Ascending aorta (tissue), 2 donors: ENCODE measurements around the gene SIGLECL1. TPM values are rescaled to one million over a fixed set of nuclear protein-coding genes. Genes with fewer than 3 reads are reported as not detected.

Experiments used
- DNase-seq, 2 donors: peaks; one replicate each; pipeline ENCODE4 v3.0.0-alpha.2; 2019; ENCODE audit warnings: low spot score in 2 of 2
- H3K27ac ChIP-seq, 2 donors: fragments of 200-600 bp; sonication (generic); one replicate each; pipeline ENCODE4 v1.5.1; 2016 to 2017; ENCODE audit warnings: mild to moderate bottlenecking in 1 of 2
- H3K27me3 ChIP-seq: fragments of 200-600 bp; sonication (generic); one replicate; pipeline ENCODE4 v1.5.1; 2017
- H3K36me3 ChIP-seq, 2 donors: fragments of 200-600 bp; sonication (generic); one replicate each; pipeline ENCODE4 v1.5.1; 2016
- H3K4me1 ChIP-seq, 2 donors: fragments of 200-600 bp; sonication (generic); one replicate each; pipeline ENCODE4 v1.5.1; 2016 to 2017; ENCODE audit warnings: mild to moderate bottlenecking in 1 of 2
- H3K4me3 ChIP-seq, 2 donors: fragments of 200-600 bp; sonication (generic); one replicate each; pipeline ENCODE4 v1.5.1; 2016 to 2017; ENCODE audit warnings: mild to moderate bottlenecking in 1 of 2
- H3K9me3 ChIP-seq, 2 donors: fragments of 200-600 bp; sonication (generic); one replicate each; pipeline ENCODE4 v1.5.1; 2016
- CTCF ChIP-seq, 3 experiments: fragments of 200-600 bp in 2 of 3; fragments of 450-650 bp in 1 of 3; sonication (generic) in 2 of 3; IDR thresholded peaks; one replicate each; pipeline ENCODE4 v1.5.1; 2016 to 2019; ENCODE audit warnings: antibody characterized with exemption in 3 of 3, mild to moderate bottlenecking in 1 of 3, moderate library complexity in 1 of 3
- intact Hi-C: fragments of 100-400 bp; cut with DNase I; formaldehyde crosslinking; loops from one replicate; pipeline ENCODE4 v1.15.1; 2023
- total RNA-seq: library from RNA; depleted of rRNA; stranded (reverse); fragments of >200 nt; gene quantifications from one replicate; pipeline ENCODE4 v1.1.0, GENCODE V29; 2016

Gene SIGLECL1
- total RNA-seq, 1 donor from 2014 or later, result not detected

DNA sequence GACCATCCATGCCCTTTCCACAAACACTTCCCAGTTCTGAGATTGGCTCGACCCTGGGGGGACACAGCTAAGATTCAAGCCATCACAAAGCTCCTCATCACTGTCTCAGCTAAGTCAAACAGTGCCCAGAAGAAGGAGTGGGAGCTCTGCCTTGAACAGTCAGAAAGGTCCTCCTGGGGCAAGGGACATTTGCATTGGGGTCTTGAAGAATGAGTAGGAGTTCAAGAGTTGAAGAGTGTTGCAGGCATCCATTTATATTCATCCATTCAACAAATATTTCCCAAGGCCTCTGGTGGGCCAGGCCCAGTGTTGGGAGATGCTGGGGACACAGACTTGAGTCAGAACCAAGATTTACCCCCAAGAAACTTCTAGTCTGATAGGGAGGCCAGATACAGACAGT lies 67.1 kb downstream of the SIGLECL1 start:
- Histone ChIP-seq H3K4me3 (no peak overlapping the region), H3K27me3 (no peaks in the 10 kb centered on the region), H3K27ac (no peak overlapping the region), H3K36me3 (no peaks in the 10 kb centered on the region), H3K9me3 (no peaks in the 10 kb centered on the region), H3K4me1 (no peaks in the 10 kb centered on the region)
- TF ChIP-seq CTCF (IDR thresholded peaks at IDR 0.05), result no peak
- no peak for DNase-seq
- intact Hi-C loops, result no loop called here

Other genes with a start within 250 kb of the SIGLECL1 start
- not detected for gene KLK8, start 249.5 kb upstream of the SIGLECL1 start, total RNA-seq
- gene KLK10, start 231.4 kb upstream of the SIGLECL1 start, total RNA-seq, result 1.6 TPM
- not detected for gene KLK11, start 224.5 kb upstream of the SIGLECL1 start, total RNA-seq
- gene KLK12, start 216.1 kb upstream of the SIGLECL1 start, total RNA-seq, result not detected
- gene KLK13, start 186.0 kb upstream of the SIGLECL1 start, total RNA-seq, result not detected
- not detected for gene KLK14, start 168.2 kb upstream of the SIGLECL1 start, total RNA-seq
- gene CTU1, start 142.7 kb upstream of the SIGLECL1 start, total RNA-seq, result 8.9 TPM
- 0.85 TPM for gene SIGLEC9, start 126.2 kb upstream of the SIGLECL1 start, total RNA-seq
- gene SIGLEC7, start 108.8 kb upstream of the SIGLECL1 start, total RNA-seq, result 4.8 TPM
- 1.3 TPM for gene CD33, start 26.0 kb upstream of the SIGLECL1 start, total RNA-seq
- gene IGLON5, start 60.6 kb downstream of the SIGLECL1 start, total RNA-seq, result 4.9 TPM
- 1.4 TPM for gene VSIG10L, start 91.1 kb downstream of the SIGLECL1 start, total RNA-seq
- 42.5 TPM for gene ETFB, start 115.3 kb downstream of the SIGLECL1 start, total RNA-seq
- gene CLDND2, start 117.9 kb downstream of the SIGLECL1 start, total RNA-seq, result not detected
- gene NKG7, start 121.6 kb downstream of the SIGLECL1 start, total RNA-seq, result 30.2 TPM
- gene LIM2, start 136.9 kb downstream of the SIGLECL1 start, total RNA-seq, result not detected
- gene C19orf84, start 139.5 kb downstream of the SIGLECL1 start, total RNA-seq, result not detected
- gene SIGLEC10, start 166.6 kb downstream of the SIGLECL1 start, total RNA-seq, result 5.4 TPM
- gene SIGLEC8, start 207.4 kb downstream of the SIGLECL1 start, total RNA-seq, result not detected
- gene CEACAM18, start 227.5 kb downstream of the SIGLECL1 start, total RNA-seq, result not detected